Measurements from ENCODE around the gene ARHGAP11A. TPM values are rescaled to one million over a fixed set of nuclear protein-coding genes. Genes with fewer than 3 reads are reported as not detected.

The ARHGAP11A gene
- polyA plus RNA-seq, 1 donor, result 12.4 TPM

DNA sequence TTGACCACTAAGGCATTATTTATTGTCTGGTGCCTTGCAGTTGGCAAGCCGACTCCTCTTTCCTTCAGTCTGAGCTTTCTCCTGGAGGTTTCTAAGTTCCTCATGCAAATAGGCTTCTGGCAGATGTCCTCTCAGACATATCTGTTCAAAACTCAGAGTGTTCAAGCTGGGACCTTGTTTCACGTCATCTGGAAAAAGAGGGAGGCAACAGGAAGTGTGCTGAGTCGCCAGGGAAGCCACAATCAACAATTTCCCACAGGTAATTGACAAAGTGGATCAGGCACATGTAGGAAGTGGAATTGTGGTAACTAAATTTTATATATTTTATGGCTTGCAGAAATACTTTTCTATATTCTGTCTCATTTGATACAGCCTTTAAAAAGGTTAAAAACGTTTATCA is 40.8 kb downstream of the ARHGAP11A start:
- DNase-seq, result no peak

DNA sequence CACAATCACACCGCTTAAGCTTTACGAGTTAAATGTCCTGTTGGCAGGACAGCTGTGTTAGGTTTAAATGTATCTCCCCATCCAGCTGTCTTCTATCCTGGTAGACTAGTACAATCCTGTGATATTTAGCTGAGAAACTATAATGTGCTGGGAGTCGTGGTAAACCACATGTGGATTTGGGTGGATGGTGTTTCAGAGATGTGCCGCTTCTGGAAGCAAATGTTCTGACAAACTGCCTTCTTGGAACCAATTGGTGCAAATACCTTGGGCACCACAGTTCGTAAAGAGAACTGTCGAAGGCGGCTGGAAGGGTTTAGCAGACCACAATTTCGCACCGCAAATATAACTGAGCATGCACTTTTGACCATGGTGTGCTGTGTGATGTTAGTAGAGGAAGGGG is 41.2 kb downstream of the ARHGAP11A start:
- DNase-seq, result no peak

DNA sequence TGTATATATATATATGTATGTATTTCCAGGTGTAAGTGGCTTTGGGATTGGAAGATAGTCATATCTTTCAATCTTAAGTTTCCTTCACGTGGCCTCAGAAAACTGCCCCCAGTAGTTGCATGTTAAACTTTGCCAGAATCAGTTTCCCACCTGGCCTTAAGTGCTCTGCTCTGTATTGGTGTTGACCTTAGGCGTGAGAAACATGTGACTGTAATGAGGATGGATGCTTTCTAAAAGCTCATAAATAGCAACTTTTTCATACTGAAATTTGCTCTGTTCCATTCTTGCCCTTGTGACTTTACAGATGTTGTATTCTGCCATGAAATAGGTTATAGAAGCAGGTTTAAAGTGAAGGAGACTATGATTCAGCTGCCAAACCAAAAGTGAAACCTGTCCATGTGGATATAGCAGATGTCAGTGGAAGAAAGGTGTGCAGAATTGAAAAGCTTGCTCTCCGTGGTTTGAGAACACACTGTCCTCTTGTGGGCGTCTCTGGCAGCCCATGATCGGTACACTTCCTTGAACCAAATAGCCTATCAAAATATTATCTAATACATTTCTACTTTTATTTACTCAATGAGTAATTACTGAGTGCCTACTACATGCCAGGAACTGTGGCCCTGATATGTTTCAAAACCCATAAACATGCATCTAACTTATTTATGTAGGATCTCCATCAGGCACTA is 42.0 kb downstream of the ARHGAP11A start:
- no peak for DNase-seq

DNA sequence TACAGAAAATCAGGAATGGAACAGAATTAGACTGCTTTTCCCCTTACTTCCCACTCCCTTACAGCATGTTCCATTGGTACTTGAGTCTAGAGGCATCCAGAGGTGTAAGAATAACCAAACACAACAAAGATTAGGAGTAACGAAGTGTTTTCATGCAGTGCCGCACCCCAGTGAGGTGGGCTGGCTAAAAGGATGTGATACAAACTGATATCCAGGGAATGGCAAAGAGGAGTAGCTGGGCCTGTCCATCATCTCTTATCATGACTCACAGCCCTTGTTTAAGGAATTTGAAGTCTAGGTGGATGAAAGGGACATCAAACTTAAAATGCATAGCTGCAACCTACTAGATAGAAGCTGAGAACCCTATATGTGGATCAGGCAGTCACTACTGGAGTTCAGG is 42.6 kb downstream of the ARHGAP11A start:
- no peak for DNase-seq

DNA sequence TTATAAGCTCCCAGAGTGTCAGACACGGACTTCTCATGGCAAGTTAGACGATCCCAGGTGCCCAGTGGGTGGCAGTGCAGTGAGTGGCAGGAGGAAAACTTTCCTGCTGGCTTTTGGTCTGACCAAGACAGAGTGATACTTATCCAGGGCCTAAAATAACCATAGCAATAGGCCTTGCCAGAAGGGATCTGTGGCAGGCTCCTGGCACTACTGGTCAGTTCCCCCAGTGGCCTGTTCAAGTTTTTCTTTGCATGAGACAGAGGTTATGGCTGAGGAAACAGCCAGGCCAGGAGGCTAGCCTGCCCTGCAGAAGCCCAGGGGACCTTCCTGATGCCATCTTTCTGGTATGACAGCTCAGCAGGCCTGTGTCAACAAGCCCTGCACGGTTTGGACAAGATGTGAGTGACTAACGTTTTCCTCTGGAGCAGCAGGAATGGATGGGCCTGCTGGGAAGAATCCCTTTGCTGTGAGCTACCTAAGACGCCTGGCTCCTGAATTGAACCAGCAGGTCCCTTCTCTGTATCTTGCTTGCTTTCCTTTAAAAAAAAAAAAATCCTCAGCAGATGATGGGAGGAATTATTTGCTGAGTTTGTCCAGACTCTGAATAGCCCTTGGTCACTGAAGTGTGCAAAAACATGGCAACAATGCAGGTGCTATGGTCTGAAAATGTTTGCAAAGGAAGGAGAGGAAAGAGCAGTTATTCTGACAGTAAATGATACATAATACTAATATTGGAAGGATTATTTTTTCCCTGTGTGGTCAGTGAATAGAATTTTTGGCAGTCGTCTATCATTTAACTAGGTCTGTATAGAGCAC is 44.2 kb downstream of the ARHGAP11A start:
- DNase-seq, result no peak

DNA sequence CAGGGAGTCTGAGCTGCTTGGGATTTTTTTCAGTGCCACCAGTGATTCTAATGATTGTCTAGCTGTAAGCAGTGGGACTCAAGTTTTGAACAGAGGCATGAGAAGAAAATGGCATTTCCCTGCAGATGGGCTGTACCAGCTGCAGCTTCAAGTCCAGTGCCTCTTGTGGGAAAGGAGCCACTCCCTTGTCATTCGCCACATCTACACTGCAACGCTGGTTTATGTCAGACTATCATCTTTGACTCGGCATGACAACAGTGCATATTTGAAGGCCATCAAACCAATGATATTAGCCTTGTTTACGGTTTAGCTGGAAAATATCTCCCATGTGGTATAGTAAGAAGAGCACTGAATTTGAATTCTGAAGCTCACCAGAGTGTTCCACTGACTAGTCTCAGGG is 48.4 kb downstream of the ARHGAP11A start:
- no peak for DNase-seq

DNA sequence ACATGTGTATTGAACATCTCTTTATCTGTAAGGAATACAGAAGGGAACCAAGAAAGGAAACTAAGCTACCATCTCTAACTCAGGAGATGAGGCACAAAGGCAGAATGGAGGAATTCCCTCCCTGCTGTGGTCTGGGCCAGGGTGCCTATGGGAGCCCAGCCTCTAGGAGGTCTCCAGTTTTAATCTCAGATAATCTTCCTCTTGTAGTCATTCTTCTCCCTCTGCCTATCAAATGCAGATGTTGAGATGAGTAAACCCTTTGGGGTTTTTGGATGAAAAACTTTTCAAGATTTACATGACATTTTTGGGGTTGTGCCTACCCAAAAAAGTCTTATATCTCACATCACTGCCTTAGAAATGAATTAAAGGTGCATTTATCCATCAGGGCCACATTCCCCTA is 49.5 kb downstream of the ARHGAP11A start:
- no peak for DNase-seq

DNA sequence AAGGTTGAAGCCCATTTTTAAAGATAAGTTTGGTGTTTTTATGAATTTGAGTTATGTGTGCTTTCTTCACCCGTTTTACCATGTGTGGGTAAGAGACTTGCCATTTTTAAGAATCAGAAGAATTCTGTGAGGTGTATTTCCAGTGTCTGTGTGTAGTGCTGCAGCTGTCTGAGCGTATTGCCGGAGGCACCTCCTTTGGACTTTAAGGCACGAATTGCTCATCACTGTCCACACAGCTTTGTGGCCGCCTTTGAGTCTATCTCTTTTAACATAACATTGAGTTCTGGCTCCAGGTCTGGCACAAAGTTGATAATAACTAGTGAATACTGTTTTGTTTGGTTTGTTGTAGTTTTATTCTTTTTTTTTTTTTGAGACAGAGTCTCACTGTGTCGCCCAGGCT is 52.0 kb downstream of the ARHGAP11A start:
- no peak for DNase-seq

DNA sequence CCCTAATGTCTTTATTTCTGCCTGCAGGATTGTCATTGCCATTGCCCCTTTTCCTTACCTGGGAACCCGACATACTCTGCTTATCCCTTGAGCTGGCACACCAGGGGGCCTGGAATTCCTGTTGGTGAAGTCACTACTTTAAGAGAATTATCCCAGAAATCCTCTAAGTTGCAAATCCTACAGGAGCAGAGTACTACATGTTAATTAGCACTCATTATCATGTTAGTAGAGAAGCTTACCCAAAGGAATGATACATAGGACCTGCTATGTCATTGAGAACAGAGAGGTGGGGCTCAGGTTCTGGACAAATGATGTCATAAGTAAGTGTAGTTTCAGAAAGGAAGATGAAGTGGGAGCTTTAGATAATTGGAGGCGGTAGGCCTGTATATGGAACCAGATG is 53.6 kb downstream of the ARHGAP11A start:
- DNase-seq, result no peak

DNA sequence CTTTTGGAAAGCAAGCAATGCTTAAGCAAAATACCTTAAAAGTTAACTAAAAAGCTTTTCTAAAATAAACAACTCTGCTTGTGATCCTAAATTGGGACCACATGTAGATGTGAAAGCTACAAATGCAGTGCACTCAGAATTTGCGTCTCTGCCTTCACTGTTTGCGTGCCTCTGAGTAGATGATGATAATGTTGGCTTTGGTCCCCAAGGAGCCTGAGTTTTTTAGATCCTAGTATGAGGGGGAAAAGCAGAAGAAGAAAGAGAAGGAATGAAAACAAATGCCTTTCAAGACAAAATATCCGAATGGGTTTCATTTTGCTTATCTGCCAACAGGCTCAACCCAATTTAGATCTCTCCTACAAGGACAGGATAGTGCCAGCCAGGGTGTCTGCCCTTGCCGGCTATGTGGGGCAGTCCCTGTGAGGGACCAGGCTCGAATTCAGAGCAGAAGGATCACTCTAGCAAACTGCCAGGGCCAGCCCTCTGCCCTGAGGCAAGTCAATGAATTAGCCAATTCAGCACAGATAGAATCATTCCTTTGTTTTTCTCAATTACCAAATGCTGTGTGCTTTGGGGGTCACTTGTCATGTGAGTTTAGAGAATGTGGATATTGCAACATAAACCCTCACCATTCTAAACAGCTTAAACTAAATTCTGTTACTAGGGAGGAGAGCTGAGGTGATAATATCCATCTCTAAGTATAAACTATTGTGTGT is 54.8 kb downstream of the ARHGAP11A start:
- no peak for DNase-seq

DNA sequence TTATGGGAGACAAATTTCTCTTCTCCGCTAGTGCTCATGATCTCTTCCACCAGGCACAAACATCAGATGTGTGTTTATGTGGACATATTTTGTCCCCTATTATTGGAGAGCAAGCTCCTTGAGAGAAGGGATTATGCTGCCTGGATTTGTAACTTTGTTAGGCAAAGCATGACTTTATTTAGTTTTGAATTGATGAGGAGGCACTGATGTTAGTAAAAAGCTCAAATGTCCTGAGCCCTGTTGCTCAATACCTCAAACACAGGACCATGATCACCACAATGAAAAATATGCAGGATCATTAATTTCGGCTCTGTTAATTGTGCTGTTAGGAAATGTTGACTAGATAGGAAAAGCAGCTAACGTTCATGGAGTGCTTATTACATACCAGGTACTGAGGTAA is 55.3 kb downstream of the ARHGAP11A start:
- no peak for DNase-seq

DNA sequence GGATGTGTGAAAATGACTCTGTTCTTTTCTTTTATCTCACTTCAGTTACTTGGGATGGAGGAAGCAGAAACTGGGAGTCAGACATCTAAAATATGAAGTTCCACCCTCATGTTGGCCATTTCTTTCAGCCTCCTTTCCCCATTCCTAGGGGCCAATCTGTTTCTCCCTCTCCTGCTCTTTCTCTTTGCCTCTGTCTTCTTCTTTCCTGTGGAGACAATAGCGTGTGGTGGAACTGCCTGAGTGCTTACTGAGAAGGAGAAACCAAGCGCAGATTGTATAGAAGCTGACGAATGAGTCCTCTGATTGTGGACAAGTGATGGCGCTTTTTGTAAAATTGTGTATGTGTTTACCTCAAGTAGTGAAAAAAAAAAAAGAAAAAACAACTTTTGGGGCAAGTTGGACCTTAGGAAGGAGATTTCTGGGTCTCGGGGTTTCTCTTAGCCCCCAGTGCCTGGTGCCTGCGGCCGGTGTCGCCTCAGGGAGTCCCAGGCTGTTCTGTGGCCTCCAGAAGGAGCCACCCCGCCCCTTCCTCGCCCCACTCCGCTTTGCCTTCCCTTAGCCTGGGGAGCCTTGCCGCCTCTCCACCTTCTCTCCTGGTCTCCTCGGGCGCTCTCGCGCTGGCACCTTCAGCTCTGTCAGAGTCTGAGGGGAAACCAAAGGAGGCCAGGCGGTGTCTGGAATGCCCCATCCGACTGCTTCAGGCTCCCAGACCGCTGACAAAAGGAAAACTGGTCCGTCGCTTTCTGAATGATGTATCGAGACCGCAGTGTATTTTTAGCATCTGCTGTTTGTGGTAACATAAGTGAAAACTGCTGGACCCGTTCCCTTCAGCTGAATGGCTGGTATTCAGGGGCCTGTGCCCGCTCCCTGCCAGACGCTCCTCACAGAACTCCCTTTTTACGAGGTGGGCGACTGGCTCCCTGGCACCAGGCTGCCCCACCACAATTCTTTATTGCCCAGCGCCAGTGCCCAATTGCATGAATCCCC is 56.3 kb downstream of the ARHGAP11A start:
- DNase-seq, result no peak

DNA sequence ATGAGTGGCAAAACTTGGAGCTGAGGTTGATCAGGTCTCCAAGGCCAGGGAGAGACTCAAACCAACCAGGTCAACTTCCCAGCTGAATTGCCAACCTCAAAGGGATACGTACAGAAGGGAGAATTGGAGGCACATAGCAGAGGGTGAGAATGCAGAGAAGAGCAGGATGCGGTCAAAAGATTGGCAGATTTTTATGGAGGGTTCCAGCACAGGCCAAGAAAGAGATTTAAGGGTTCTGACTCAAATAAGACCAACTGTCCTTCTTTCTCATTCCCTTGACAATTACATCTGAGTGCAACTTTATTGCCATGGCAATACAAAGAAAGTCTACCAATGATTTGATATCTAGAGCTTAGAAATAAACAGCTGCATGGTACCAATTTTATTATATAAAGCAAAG is 59.4 kb downstream of the ARHGAP11A start:
- DNase-seq, result no peak

DNA sequence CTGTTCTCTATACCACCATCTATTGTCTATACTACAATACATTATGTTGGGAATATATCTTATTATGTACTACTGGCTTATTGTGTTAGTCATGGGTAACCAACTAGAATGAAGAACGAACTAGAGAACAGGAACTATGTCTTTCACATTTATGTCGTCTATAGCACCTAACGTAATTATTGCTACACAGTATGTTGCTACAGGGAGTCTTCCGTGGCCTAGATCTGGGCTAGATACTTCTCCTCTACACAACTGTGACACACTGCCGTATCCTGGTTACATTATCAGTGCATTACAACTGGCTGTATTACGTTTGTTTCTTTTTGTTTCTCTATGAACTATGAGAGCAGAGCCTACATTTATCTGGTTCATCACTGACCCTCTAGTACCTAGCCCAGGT is 60.2 kb downstream of the ARHGAP11A start:
- DNase-seq, result no peak

DNA sequence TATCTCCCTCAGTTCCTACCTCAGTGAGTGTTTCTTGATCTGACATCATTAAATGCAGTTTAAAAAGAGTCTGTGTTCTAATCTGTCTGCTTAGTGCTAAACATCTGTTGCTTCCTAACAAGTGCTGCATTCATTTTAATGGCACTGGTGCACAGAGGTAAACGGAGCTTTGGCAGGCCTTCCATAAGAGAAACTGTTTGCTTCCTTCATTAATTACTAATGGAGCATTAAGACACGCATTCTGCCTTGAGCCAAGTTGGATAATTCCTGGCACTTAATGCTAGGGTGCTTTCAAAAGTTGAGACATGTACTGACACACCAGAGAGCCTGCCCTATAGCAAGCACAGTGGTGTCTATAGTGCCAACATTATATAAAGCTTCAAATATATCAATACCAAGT is 60.9 kb downstream of the ARHGAP11A start:
- DNase-seq, result no peak

DNA sequence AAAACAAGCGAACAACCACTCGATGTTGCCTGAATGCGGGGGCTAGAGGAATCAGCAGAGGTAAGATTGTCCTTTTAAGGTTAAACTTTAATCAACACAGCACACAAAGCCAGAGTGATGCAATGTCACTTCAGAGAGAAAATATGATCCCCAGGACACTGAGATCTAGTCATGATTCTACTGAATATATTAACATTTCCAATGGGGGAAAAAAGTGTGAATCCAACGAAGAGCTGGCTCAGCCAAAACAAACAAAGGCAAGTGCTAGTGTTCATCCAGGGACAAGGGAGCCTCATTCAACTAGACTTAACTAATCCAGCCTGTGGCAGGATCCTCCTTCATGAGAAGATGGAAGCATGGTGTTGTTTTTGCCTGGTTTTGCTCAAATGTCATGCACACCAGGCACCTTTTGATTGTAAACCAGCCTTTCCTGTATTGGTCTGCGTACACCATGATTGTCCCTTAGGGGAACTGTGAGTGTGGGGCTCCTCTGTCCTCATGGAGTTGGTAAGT is 62.0 kb downstream of the ARHGAP11A start:
- no peak for DNase-seq

DNA sequence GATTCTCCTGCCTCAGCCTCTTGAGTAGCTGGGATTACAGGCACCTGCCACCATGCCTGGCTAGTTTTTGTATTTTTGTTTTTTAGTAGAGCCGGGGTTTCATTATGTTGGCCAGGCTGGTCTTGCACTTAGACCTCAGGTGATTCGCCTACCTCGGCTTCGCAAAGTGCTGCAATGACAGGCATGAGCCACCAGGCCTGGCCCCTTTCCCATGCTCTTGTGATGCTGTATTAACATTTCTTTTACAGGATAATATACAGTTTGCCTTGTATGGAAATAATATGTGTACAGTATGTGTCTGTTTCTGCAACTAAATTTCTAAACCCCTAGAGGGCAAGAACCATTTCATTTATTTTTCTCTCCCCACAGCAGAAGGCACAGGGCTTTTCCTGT is 64.0 kb downstream of the ARHGAP11A start:
- DNase-seq, result no peak

DNA sequence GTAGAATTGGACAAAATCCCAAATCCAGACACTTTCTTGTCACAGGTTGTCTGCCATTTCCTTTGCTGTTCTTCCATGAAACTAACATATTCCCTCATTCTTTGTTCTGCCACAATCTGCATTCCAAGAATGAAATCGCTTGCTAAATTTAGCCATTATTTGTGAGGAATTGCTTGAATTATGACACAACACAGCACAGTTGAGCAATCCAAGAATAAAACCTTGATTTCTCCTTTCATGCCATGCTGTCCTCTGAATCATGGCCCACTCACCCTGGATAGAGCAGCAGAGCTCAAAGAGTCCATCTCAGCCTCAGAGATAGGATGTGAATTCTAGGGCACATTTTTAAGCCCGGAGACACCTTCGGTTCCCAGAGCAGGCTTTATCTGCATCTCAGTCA is 67.3 kb downstream of the ARHGAP11A start:
- no peak for DNase-seq

DNA sequence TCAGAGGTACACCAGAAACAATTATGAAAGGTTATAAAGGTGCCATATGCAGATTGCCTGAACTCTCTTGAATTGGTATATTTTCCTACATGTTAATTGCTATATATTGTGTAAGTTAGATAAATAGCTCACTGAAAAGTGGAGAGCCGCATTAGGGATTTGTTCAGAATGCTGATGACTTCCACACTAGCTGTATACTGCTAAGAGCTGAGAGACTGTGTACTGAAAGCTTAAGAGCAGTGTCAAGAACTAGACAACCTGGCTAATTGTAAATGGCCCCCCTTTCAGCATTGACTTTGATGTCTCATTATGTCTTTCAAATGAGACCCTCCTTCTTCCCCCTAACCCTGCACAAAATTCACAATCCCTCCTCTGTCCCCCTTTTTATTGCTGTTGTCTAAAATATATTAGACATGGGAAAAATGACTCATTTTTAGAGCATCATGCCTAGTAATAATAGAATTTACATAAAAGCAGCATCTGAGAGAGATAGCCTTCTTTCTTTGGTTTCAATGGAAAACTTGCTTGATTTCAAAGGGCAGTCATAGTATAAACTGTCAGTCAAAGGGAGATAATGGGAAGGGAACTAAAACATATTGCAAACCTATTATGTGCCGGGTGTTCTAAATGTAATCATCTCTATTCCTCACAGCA is 67.8 kb downstream of the ARHGAP11A start:
- DNase-seq, result no peak

DNA sequence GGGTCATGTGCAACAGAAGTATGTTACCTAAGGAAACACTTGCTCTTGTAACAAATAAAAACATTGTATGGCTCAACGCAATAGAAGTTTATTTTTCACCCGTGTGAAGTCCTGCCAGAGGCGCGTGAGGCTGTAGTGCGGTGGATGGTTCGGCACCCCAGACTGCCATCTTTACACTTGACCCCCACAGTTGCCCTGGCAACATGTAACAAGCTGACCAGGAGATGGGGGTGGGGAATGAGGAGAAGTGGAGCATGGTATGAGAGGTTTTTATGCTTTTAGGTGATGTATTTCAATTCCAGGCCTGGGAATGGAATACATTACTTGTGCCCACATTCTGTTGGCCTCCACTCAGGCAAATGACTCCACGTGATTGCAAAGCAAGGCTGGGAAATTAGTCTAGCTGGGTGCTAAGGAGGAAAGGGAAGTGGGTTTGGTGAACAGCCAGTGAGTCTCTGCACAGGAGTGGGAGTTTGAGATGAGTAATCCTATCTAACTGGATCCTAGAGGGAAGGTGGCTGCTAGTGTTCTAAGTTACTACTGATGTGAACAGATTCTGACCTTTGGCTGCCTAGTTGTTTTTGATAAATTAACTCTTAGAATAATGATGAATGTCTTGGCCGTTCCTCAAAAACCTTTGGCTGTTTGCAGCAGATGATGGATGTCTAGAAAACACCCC is 68.7 kb downstream of the ARHGAP11A start:
- no peak for DNase-seq

DNA sequence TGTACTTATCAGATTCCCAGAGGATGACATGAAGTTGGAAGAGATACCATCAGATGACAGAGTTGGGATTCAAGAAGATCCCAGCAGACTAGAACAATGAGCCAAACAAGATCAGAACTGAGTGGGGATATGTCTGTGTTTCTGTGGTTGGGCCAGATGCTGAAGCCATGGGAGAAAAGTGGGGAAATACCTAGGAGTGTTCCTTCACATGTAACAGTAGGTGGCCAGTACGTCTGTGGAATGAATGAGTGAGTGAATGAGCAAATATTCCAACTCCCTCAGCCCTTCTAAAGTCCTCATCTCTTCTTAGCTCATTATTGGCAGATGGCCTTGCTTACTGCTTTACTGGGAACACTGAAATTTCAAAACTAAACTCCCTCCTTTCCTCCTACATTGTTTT is 70.3 kb downstream of the ARHGAP11A start:
- DNase-seq, result no peak

All from hindlimb muscle (tissue), 1 donor.